Activated CD4-positive, alpha-beta T cell treated with anti-CD3 and anti-CD28 coated beads for 24 hours (primary cell): ENCODE results near the gene ARHGAP10.

Source experiments
- DNase-seq, 2 donors: peaks; one replicate each; pipeline ENCODE4 v3.0.0-alpha.2; 2020; ENCODE audit warnings: low read depth in 2 of 2

Gene ARHGAP10

DNA sequence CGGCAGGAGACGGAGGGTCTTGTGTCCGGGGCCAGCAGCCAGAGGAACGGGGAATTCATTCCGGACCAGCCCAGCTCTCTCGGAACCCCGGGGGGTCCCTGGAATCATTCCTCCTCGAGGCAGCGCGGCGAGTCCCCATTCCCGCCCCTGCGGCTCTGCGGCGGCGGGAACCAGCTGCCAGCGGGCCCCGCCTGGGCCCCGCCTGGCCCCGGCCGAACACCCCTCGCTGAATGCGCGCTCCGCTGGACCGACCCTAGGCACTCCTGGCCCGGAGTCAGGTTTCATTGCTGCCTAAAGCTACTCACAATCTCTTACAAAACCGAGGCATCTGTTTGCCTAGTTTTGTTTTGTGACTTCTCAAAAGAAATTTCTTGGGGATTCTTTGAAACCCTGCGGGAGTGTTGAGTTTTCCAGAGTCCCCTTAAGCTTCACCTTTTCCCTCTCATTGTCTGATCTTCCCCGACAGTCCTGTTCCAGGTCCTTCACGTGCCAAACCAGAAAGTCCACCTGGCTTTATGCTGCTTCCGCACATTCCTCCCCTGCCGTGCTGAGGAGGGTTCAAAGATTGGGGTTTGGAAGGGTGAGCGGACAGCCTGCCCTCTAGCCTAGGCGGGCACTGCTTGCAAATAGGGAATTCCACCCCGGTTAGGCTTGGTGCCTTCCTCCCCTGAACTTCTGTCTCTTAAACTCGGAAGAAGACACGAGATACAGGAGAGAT is 789 bp downstream of the ARHGAP10 start:
- no peak for DNase-seq

DNA sequence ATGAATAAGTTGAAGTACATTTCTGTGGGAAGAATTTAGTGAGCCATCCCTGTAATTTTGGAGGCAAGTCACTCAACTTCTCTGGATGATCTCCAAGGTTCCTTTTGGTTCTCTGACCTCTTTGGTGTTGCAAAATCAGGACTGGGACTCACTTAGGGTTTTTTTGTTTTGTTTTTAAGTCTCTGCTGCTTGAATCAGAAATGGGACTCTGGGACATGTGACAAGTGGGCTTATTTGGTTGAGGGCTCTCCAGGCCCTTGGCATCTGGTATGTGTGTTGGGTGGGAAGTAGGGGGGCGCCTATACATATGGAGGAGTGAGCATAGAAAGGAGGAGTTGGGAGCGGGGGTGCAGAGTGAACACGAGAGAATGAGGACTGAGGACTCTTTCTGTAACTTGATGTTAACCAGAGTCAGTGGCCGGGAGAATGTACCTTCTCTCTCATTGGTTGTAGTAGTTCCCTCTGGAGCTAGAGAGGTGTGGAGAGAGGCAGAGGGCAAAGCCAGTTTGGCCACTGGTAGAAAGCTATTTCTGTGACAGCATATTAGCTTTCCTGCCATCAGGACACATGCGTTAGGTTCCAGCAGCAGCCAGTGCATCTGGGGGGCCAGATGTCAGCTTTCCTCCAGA is 1.9 kb downstream of the ARHGAP10 start:
- DNase-seq = no peak

DNA sequence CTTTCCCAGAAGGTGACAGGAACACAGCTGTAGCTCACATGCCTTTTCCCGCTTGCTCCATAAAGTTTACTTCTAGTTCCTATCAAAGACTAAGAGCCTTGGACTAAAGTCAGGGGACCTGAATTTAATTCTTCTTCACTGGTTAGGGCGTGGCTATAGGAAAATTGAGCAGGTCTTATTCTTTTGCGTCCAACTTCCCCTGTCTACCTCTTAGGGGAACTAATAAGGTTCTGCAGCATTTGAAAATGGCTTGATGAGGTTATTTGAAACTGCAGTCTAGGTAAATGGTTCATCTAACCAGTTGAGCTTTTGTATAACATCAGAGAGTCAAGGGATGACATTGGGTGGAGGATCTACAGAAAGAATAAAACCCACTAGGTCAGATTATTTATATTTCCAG is 2.6 kb downstream of the ARHGAP10 start:
- no peak for DNase-seq

DNA sequence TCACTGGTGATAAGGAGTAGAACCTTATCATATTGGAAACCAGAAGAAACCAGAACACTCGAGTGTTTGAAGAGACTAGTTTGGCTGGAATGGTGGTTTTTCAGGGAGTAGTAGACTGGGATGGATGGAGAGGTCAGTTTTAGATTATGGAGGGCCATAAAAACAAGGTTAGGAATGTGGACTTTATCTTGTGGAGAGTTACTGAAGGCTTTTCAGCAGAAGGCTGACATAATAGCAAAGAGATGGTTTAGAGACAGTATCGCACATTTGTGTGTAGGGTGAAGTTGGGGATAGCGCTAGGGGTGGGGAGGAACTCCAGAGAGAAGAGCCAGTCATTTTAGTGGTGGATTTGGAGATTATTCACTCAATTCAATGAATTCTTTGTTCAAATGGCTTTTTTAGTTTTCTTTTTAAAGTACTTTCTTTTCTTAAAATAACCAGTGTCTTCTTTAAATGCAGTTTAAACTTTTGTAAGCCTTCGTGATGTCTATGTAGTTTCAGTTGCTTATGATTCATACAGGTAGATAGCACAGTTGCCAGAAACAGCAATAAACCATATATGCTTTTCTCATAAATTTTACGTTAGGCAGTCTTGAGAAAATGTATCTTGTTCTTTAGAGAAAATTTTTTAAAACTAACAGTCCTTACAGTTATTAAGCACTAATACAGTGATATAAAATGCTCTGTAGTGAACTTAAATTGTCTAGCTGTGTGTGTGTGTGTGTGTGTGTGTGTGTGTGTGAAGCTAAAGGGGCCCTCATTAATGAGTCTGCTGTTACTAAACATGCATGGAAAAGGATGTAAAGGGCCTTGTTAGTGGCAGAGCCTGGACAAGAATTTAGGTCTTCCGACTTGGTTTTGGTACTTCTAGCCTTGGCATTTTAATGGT is 3.8 kb downstream of the ARHGAP10 start:
- no peak for DNase-seq

DNA sequence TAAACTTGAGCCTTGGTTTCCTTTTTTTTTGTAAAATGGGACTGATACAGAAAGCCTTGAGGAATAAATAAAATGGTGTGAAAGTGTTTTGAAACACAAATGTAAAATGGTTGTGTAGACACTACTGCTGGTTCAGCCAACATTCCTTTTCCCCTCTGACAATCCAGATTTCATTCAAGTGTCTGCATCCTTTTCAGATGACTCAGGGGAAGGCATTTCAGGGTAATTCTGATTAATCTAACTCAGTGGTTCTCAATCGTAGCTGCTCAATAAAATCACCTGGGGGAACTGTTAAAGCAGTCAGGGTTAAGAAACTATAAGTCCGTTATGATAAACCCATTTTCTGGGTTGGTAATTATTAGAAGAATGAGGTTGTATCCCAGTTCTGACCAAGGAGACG is 4.6 kb downstream of the ARHGAP10 start:
- DNase-seq = no peak

DNA sequence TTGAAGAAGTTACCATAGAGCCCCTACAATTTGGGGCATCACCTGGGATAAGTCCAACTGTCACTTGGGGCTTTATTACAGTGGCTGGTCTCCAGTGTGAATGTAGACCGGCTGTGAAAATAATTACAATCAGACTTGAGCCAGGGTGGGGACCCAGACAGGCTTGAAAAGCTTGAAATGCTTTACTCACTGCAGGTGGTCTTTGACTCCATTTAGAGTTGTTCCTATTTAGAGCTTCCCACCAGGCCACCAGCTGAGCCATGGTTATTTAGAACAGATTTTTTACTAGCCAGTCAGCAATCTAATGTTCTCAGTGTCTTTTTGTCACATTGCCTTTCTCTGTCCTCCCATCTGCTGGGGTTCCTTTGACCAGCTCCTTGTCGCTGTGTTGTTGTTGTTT is 5.7 kb downstream of the ARHGAP10 start:
- DNase-seq = no peak

DNA sequence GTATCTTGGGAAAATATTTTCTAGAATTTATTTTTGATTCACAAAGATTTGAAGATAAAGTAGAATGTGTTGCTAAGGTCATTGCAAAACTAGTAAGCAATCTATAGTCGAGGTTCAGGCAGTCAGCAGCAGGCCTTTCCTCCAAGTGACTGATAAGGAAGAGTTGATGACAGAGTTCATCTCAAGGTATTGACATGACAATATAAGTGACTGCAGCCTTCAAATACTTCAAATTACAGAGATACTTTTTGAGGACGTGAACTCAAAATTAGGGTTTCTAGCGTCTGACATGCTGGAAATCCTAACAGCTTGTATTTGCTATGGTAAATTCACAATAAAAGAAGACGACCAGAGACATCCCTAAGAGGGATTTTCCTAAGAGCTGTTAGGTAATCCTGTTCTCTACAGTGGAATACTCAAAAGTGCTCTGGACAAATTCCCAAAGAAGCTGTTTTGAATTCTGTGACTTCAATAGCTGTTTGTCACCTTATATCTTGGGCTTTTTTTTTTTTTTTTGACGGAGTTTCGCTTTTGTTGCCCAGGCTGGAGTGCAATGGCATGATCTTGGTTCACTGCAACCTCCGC is 7.4 kb downstream of the ARHGAP10 start:
- no peak for DNase-seq

DNA sequence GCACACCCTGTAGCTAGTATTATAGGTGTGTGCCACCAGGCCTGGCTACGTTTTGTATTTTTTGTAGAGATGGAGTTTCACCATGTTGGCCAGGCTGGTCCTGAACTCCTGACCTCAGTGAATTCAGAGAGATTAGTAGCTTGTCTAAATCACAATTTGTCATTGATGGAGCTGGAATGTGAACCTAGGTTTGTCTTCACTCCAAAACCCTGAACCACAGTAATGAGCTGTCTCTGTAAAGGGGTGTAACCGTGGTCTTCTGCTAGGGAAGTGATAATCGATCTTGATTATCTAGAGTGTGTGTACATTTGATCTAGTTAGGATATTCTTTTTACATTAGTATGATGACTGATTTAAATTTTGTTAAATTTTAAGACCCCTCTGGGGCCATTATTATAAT is 8.3 kb downstream of the ARHGAP10 start:
- no peak for DNase-seq

DNA sequence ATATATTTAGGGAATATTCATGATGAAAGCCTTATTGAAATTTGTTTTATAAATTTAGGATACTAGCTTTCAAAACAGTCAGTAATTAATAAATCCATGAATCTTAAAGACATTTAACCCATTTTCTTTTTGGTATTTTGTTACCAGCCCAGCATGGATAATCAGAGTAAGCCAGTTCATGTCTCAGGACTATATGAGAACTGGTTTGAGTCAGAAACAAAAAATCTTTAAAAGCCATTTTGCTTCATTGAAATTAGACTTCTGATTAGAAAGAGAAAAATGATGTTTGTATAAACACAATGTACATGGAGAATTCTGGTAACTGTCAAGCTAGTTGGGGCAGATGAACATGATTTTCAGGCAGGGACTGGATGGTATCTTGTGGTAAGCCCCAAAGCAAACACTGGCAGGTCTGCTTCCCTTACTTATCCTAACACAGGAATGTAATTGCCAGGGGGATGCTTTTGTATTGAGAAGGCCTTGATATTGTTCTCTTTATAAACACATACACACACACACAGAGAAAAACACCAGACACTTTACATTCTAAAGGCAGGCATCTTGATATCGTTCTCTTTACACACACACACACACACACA is 9.4 kb downstream of the ARHGAP10 start:
- no peak for DNase-seq

DNA sequence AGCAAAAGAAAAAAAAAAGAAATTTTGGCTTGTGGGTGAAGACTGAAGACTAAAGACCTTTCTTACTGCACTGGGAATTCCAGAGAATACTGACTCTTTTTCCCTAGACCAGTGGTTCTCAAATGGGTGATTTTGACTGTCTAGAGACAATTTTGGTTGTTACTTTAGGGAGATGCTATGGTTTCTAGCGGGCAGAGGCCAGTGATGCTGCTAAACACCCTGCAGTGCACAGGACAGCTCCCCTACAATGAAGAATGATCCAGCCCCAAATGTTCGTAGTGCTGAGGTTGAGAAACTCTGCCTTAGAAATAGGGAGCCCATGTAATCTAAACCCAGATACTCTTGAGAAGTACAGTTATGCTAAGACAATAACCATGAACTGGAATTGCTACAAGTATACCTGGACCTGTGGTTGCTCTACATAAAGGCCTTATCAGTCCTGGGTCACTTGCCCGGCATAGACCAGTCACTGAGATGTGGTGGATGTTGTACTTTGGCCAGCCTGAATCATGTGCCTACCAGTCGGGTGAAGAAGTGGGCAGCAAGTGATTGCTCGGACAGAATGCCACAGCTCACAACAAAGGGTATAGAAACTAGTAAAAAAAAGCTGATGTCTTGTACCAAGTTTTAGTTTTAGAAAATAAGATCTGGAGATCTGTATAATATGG is 16.0 kb downstream of the ARHGAP10 start:
- DNase-seq = no peak

DNA sequence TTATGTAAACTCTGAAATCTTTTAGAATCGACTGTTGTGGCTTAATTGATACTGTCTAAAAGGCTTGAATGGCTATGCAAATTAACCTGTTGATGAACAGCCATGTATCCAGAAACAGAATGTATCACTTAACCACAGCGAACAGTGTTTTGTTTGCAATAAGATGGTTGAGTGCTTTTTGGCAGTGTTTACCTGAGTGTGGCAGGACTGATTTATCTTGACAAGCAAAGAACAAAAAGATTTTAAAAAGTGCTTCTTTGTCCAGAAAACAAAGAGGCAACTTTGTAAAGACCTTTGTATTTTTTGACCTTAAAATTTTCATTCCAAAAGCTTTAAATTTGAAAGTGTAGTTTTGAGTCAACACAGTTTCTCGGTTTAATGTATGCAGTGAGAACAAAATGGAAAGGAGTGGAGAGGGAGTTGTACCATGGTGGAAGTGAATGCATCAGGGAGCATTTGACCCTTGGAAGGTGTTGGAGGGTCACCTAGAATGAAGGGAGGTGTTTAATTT is 18.0 kb downstream of the ARHGAP10 start:
- DNase-seq = no peak

DNA sequence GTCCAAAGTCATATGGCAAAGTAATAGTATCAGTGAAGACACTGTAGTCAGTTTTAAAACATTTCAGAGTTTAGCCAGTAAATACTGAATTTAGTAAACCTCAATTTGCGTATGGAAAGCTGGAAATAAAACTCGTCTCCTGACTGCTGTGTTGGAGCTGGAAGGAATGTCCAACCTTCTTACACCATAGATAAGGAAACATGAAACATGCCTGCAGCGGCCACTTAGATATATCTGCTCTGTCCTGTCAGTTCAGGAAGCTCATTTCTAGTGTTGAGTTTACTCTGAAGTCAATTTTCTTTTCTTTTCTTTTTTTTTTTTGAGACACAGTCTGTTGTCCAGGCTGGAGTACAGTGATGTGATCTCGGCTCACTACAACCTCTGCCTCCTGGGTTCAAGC is 21.2 kb downstream of the ARHGAP10 start:
- DNase-seq = no peak

DNA sequence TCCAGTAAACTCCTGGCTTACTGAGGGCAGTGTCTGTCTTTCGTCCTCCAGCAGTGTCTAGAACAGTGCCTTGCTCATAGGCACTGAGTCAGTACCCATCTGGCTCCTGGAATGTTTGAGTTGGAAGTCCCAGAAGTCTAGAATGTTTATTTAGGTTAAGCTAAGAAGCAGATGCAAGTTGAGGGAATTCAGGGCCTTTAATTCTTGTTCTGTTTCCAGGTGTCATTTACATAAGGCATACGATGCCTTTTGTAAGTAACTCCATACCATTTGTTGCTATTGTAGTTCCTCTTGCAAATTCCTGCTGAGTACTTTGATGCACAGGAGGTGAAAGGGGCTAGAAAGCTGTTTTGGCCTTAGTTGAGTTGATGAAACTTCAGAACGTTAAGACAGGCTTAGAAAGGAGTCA is 22.2 kb downstream of the ARHGAP10 start:
- DNase-seq = no peak

DNA sequence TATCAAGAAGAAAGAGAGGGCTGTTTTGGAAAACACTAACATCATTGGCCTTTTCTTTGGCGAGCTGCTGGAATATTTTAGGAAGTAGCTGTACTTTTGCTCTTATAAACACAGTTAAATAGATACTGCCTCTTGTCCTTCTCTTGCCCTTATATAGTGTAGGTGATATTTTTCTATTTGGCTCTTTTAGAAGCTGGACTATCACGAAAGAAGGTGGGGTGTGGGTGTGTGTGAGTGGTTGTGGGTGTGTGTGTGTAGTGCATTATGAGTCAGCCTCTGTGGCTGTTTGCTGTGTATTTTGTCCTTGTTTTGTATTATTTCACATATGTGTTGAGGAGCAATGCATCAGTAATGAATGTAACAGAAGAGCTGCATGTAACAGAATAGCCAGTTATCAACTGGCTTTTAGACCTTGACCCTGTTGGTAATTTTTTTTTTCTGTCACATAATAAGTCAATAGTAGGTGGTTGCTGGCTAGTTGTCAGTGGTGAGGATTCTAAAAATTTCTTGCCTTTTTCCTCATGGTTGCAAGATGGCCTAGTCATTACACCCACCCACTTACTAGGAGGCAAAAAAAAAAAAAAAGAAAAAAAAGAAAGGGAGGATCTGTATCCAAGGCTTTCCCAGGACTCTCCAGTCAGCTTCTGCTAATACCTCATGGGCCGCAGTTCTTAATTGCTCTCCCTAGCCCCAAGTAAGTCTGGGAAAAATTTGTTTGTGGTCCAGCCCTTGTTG is 23.8 kb downstream of the ARHGAP10 start:
- no peak for DNase-seq

DNA sequence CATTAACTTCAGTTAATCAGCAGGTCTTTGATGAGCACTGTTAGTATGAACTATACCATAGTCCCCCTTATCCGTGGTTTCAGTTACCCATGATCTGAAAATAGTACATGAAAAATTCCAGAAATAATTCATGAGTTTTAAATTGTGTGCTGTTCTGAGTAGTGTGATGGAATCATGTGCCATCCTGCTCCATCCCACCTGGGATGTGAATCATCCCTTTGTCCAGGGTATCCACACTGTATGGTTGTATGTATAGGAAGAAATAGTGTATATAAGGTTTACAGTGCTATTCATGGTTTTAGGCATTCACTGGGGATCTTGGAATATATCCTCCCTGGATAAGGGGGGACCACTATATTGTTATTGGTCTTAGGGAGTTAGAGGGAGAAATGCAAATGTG is 24.5 kb downstream of the ARHGAP10 start:
- no peak for DNase-seq

DNA sequence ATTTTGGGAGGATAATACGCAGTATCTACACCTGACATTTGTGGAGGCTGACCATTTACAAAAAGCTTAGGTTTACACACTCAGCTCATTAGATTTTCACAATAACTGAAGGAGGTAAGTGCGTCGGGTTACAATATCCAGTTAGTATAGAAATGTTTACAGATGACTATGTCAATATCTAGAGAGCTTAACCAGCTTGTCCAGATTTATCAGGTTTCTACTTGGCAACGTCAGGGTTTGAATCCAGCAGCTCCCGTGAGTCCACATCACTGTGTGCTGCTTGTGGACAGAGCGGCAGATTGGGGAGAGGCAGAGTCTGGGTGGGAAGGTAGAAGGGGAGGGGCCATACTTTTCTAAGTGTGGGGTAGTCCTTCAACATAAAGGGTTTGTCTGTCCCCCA is 28.3 kb downstream of the ARHGAP10 start:
- no peak for DNase-seq

DNA sequence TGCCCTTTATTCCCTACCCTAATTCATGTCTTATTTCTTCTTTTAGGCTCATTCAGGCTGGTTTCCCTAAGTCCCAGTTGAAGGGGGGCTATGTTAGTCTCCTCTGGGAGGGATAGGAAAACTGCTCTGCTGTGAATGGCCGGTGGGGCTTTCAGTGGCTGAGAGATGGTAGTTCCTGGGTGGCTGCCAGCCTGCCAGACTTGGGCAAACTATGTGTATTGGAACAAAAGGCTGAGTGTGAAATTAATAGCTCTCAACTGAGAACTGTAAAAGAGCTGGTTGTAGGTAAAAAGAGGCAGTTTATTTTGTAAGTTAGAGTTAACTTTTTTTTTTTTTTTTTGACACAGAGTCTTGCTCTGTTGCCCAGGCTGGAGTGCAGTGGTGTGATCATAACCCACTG is 28.8 kb downstream of the ARHGAP10 start:
- no peak for DNase-seq

DNA sequence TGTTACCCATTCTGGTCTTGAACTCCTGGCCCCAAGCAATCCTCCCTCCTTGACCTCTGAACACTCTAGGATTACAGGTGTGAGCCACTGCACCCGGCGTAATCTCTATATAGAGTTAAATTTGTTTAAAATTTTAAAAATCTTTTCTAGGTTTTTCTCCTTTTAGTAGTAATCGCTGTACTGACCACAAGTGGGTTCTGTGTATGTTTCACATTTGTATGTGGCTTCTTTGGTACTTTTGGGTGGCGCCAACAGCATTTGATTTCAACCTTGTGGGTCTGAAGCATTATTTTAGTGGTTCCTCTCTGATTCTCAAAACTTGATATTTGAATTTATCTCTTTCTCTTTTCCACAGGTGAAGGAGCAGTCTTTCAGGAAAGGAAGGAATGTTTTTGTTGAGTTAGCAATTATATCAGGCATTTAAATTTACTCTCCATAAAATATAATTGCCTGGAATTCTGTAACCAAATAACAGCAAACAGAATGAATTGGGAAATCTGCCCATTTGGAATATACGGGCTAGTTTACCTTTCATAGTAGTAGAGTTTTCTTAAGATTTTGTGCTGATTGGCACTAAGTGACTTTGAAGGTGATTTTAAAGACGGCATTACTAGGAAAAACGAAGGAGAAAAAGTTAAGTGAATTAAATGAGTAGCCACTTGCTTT is 29.5 kb downstream of the ARHGAP10 start:
- no peak for DNase-seq

DNA sequence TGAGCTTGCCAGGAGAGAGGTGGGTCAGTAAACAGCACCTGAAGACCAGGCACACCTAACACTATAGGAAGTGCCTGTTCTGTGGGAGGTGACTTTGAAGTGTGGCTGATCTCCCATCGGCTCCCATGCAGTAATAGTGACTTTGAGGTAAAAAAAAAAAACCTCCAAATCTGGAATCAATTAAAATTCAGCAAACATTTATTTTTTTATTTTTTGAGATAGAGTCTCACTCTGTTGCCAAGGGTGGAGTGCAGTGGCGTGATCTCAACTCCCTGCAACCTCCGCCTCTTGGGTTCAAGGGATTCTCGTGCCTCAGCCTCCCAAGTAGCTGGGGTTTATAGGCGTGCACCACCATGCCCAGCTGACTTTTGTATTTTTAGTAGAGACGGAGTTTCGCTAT is 32.4 kb downstream of the ARHGAP10 start:
- no peak for DNase-seq

DNA sequence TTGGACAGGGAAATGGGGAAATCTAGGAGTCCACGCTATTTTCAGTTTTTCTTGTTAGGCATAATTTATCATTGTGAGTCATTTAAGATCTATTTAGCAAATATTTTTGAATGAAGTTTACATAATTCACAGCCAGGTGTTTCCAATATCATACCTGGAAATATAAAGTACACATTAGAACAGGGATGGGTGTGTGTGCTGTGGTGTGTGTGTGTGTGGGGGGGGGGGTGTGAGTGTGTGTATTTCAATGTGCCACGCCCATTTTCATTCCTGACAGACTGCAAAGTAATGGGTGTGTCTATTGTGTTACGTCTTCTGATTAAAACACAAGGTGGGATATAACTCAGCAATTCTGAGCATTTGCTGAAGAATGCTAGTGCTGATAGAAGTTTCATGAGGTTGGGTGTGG is 33.2 kb downstream of the ARHGAP10 start:
- no peak for DNase-seq
